Aorta (tissue), 5 donors: ENCODE measurements around the gene FBXO15. TPM values are rescaled to one million over a fixed set of nuclear protein-coding genes. Genes with fewer than 3 reads are reported as not detected.

Experiments
- ATAC-seq: fragments of 200-7000 bp; cut with Tn5 transposase; one replicate; pipeline ENCODE4 v1.9.1; 2022; ENCODE audit warnings: moderate library complexity; ENCODE audit not compliant: low FRiP score
- DNase-seq, 2 donors: peaks; one replicate each; pipeline ENCODE4 v3.0.0-alpha.2; 2020
- H3K27ac ChIP-seq, 2 donors: one replicate each; pipeline ENCODE4 v1.5.1; 2013; ENCODE audit warnings: low read length in 2 of 2, mild to moderate bottlenecking in 2 of 2, moderate library complexity in 2 of 2, control low read depth in 1 of 2, inconsistent platforms in 1 of 2, low read depth in 1 of 2
- H3K27me3 ChIP-seq, 2 donors: one replicate each; pipeline ENCODE4 v1.6.1; 2013; ENCODE audit warnings: control low read depth in 1 of 2, low read length in 1 of 2, mild to moderate bottlenecking in 1 of 2, moderate library complexity in 1 of 2; ENCODE audit not compliant: insufficient read depth in 2 of 2, control insufficient read depth in 1 of 2
- H3K36me3 ChIP-seq, 2 donors: one replicate each; pipeline ENCODE4 v1.6.1; 2013; ENCODE audit warnings: control low read depth in 1 of 2, low read length in 1 of 2, mild to moderate bottlenecking in 1 of 2; ENCODE audit not compliant: insufficient read depth in 2 of 2, control insufficient read depth in 1 of 2
- H3K4me1 ChIP-seq, 2 donors: one replicate each; pipeline ENCODE4 v1.6.1; 2013; ENCODE audit warnings: low read length in 2 of 2, control low read depth in 1 of 2, mild to moderate bottlenecking in 1 of 2, moderate library complexity in 1 of 2; ENCODE audit not compliant: insufficient read depth in 2 of 2, control insufficient read depth in 1 of 2
- H3K4me3 ChIP-seq, 2 donors: one replicate each; pipeline ENCODE4 v1.5.1; 2013; ENCODE audit warnings: low read length in 2 of 2, control low read depth in 1 of 2, mild to moderate bottlenecking in 1 of 2
- H3K9me3 ChIP-seq: one replicate; pipeline ENCODE4 v1.6.1; 2013; ENCODE audit warnings: mild to moderate bottlenecking, low read length; ENCODE audit not compliant: control insufficient read depth
- WGBS, 2 donors: extraction: QIAGEN DNeasy Blood & Tissue Kit; methylation state at CpG; one replicate each; pipeline ENCODE4 v1.1.7; 2013; 5-methylcytosine and 5-hydroxymethylcytosine counted together
- intact Hi-C, 2 donors: fragments of 100-400 bp; cut with DNase I; formaldehyde crosslinking; loops; one replicate each; pipeline versions ENCODE4 v1.14.2 to v1.15.0; 2022
- polyA plus RNA-seq, 2 donors: library from polyadenylated mRNA; stranded (reverse); fragments of 200-250 nt; gene quantifications; one replicate each; pipeline ENCODE4 v1.2.3, GENCODE V29; 2013
- total RNA-seq, 2 donors: library from RNA; stranded (reverse); fragmentation: NEBNext Ultra II Directional; extraction: Animal tissue kit (Norgen Biotek cat#: 25700); gene quantifications; one replicate each; pipeline ENCODE4 v1.2.1, GENCODE V29; 2021
- donor health status: healthy with polysubstance abuse.
- donor health status: Bipolar disorder and iron deficiency.
- donor health status: DM: no; HTN: no; CAD: no.
- donor health status: DM: no; HTN: no; CAD: no.
- donor health status: DM: yes; HTN: yes; CAD: no.

Gene FBXO15
- total and polyA plus RNA-seq, 4 donors, result 0.51 to 3.5 (median 0.52) TPM; not detected in 1

GRCh38 chr18:74081966-74082741 lies 65.5 kb downstream of the FBXO15 start:
- no peaks in the 10 kb centered on the region for H3K27me3 ChIP-seq
- peak; percentile 62 for ATAC-seq
- no peaks in the 10 kb centered on the region for H3K9me3 ChIP-seq
- H3K4me1 ChIP-seq, result no peaks in the 10 kb centered on the region
- no peaks in the 10 kb centered on the region for H3K36me3 ChIP-seq
- DNase-seq, result peak in 1 of 2 donors; percentile 56
- H3K27ac ChIP-seq, result no peak overlapping the region
- 58 to 61% methylated on average over 13 of the region's 13 CpGs for WGBS, 2 donors
- no peak overlapping the region for H3K4me3 ChIP-seq
- intact Hi-C loops, result loop anchor here in 1 of 2 donors (5.0 kb wide), 1 partner anchor 35 kb away; no protein-coding TSS in a partner anchor

- no peaks in the 10 kb centered on the region for H3K27me3 ChIP-seq
- ATAC-seq, result no peak
- no peaks in the 10 kb centered on the region for H3K9me3 ChIP-seq
- H3K36me3 ChIP-seq, result no peaks in the 10 kb centered on the region
- no peak overlapping the region for H3K27ac ChIP-seq
- no peak for DNase-seq
- intact Hi-C loops, result no loop called here
- no peak overlapping the region for H3K4me3 ChIP-seq
- 85 to 88% methylated on average over 9 of the region's 9 CpGs for WGBS, 2 donors
- H3K4me1 ChIP-seq, result no peaks in the 10 kb centered on the region
Measured at GRCh38 chr18:74078257-74078656, 69.4 kb downstream of the FBXO15 start.

GRCh38 chr18:74074668-74075564 lies 72.7 kb downstream of the FBXO15 start:
- WGBS, 2 donors, result 89 to 90% methylated on average over 17 of the region's 17 CpGs
- ATAC-seq (no peak), DNase-seq (no peak)
- Histone ChIP-seq H3K27ac (no peak overlapping the region), H3K27me3 (no peaks in the 10 kb centered on the region), H3K36me3 (no peaks in the 10 kb centered on the region), H3K4me1 (no peaks in the 10 kb centered on the region), H3K9me3 (no peaks in the 10 kb centered on the region), H3K4me3 (no peak overlapping the region)
- intact Hi-C loops, result no loop called here

GRCh38 chr18:74073957-74074667 lies 73.5 kb downstream of the FBXO15 start:
- Histone ChIP-seq H3K27ac (no peak overlapping the region), H3K4me1 (no peaks in the 10 kb centered on the region), H3K36me3 (no peaks in the 10 kb centered on the region), H3K4me3 (no peak overlapping the region), H3K9me3 (no peaks in the 10 kb centered on the region), H3K27me3 (no peaks in the 10 kb centered on the region)
- DNase-seq (no peak), ATAC-seq (no peak)
- intact Hi-C loops, result no loop called here
- WGBS, 2 donors, result 74 to 80% methylated on average over 10 of the region's 10 CpGs

GRCh38 chr18:74069178-74070050 lies 78.2 kb downstream of the FBXO15 start:
- 77% methylated on average over 13 of the region's 13 CpGs for WGBS, 2 donors

GRCh38 chr18:74068296-74068695 lies 79.3 kb downstream of the FBXO15 start:
- intact Hi-C loops, result no loop called here

More at GRCh38 chr18:74069178-74070050, 78.2 kb downstream of the FBXO15 start:
- no peak for DNase-seq
- Histone ChIP-seq H3K4me1 (no peaks in the 10 kb centered on the region), H3K27me3 (no peaks in the 10 kb centered on the region), H3K9me3 (no peaks in the 10 kb centered on the region), H3K4me3 (no peak overlapping the region), H3K27ac (no peak overlapping the region), H3K36me3 (no peaks in the 10 kb centered on the region)
- no peak for ATAC-seq
- intact Hi-C loops, result no loop called here

GRCh38 chr18:74066018-74066417 lies 81.6 kb downstream of the FBXO15 start:
- ATAC-seq, result no peak
- no peak for DNase-seq
- Histone ChIP-seq H3K9me3 (no peaks in the 10 kb centered on the region), H3K4me3 (no peak overlapping the region), H3K27me3 (no peaks in the 10 kb centered on the region), H3K27ac (no peak overlapping the region), H3K4me1 (no peaks in the 10 kb centered on the region), H3K36me3 (no peaks in the 10 kb centered on the region)
- 68 to 73% methylated on average over 7 of the region's 7 CpGs for WGBS, 2 donors
- intact Hi-C loops, result no loop called here

More at GRCh38 chr18:74068296-74068695, 79.3 kb downstream of the FBXO15 start:
- Histone ChIP-seq H3K36me3 (no peaks in the 10 kb centered on the region), H3K4me3 (no peak overlapping the region), H3K27ac (no peak overlapping the region), H3K9me3 (no peaks in the 10 kb centered on the region), H3K4me1 (no peaks in the 10 kb centered on the region), H3K27me3 (no peaks in the 10 kb centered on the region)
- no peak for DNase-seq
- 69 to 79% methylated on average over 3 of the region's 3 CpGs for WGBS, 2 donors
- ATAC-seq, result no peak

- Histone ChIP-seq H3K27me3 (no peaks in the 10 kb centered on the region), H3K27ac (no peak overlapping the region), H3K4me1 (no peaks in the 10 kb centered on the region), H3K9me3 (no peaks in the 10 kb centered on the region), H3K36me3 (no peaks in the 10 kb centered on the region), H3K4me3 (no peak overlapping the region)
- ATAC-seq (no peak), DNase-seq (no peak)
- 78 to 80% methylated on average over 3 of the region's 3 CpGs for WGBS, 2 donors
- intact Hi-C loops, result no loop called here
Measured at GRCh38 chr18:74065366-74065765, 82.3 kb downstream of the FBXO15 start.
